HepG2 (cell line): ENCODE results near the gene SLC18A3.

Experiments used
- CEBPB ChIP-seq: IDR thresholded peaks from 2 replicates; pipeline ENCODE4 v1.6.1; 2011; ENCODE audit warnings: low read depth, low read length, improper control_type of control experiment, borderline replicate concordance
- EZH2 ChIP-seq: conservative IDR thresholded peaks from 2 replicates; pipeline ENCODE4 v1.6.1; 2012; ENCODE audit warnings: mild to moderate bottlenecking, low read depth, low read length, moderate library complexity
- FOXA1 ChIP-seq, 2 experiments: fragments of 450-650 bp in 1 of 2; sonication (generic) in 1 of 2; formaldehyde crosslinking in 1 of 2; IDR thresholded peaks; 2 replicates each; pipeline versions ENCODE4 v1.4.0 to v1.6.1; 2016 to 2020; ENCODE audit warnings: missing genetic modification reagents in 1 of 2
- GABPA ChIP-seq, 2 experiments: IDR thresholded peaks; 2 replicates each; pipeline ENCODE4 v1.6.1; 2011 to 2016; ENCODE audit warnings: low read depth in 2 of 2, low read length in 1 of 2, missing biosample characterization in 1 of 2, missing genetic modification characterization in 1 of 2
- ZNF121 ChIP-seq: sonication (generic); formaldehyde crosslinking; IDR thresholded peaks from 2 replicates; pipeline ENCODE4 v1.5.0; 2020; ENCODE audit warnings: mild to moderate bottlenecking, missing genetic modification reagents

DNA sequence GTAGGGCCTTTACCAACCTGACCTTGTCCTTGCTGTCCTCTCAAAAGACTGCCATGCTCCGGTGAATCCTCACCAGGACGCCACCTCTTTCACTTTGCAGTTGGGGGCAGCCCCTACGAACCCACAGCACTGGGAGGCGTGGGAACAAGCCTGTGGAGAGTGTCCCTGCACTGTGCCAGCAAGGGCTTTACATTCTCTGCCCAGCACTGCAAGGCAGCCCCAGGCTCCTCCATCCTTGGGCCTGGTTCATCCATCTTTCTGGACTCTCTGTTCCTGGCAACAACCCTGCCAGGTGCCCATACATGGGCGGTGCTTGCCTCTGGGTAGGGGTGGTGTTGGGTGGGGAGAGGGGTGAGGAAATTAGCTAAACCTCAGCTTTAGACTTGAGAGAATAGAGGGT, 5.1 kb downstream of the SLC18A3 start:
- no peak for TF ChIP-seq FOXA1 (IDR thresholded peaks at IDR 0.05)
- no peak for TF ChIP-seq FOXA1 (CRISPR knock-in tag; IDR thresholded peaks at IDR 0.05)
- no peak for TF ChIP-seq GABPA (IDR thresholded peaks at IDR 0.05; ENCODE audit: low read depth, low read length)
- no peak for TF ChIP-seq GABPA (CRISPR knock-in tag; IDR thresholded peaks at IDR 0.05; ENCODE audit: low read depth)
- TF ChIP-seq EZH2, result no peak
- no peak for TF ChIP-seq ZNF121 (CRISPR knock-in tag)
- no peak for TF ChIP-seq CEBPB
